Neural cell (in vitro differentiated cells): ENCODE measurements around the gene ZNF24.

ENCODE experiments used
- CTCF ChIP-seq: fragments of 450-650 bp; IDR thresholded peaks from 2 replicates; pipeline ENCODE4 v1.5.1; 2014; ENCODE audit warnings: antibody characterized with exemption, mild to moderate bottlenecking, moderate library complexity; ENCODE audit not compliant: poor library complexity, severe bottlenecking
- EP300 ChIP-seq: fragments of 450-650 bp; conservative IDR thresholded peaks from 2 replicates; pipeline ENCODE4 v1.6.1; 2014; ENCODE audit warnings: antibody characterized with exemption, mild to moderate bottlenecking, moderate library complexity; ENCODE audit not compliant: poor library complexity, severe bottlenecking
- EZH2 ChIP-seq: fragments of 200-600, 300-800 bp; shearing (Covaris generic), sonication (generic); IDR thresholded peaks from 2 replicates; pipeline ENCODE4 v1.6.1; 2014; ENCODE audit warnings: antibody characterized with exemption, low read length, borderline replicate concordance, mild to moderate bottlenecking; ENCODE audit not compliant: insufficient read depth, poor library complexity, severe bottlenecking
- POLR2AphosphoS5 ChIP-seq: IDR thresholded peaks from 2 replicates; pipeline ENCODE4 v1.6.1; 2012
- RAD21 ChIP-seq: fragments of 450-650 bp; conservative IDR thresholded peaks from 2 replicates; pipeline ENCODE4 v1.6.1; 2014; ENCODE audit warnings: antibody characterized with exemption, mild to moderate bottlenecking, moderate library complexity
- SMC3 ChIP-seq: fragments of 450-650 bp; conservative IDR thresholded peaks from 2 replicates; pipeline ENCODE4 v1.6.1; 2014; ENCODE audit warnings: antibody characterized with exemption, mild to moderate bottlenecking, moderate library complexity; ENCODE audit not compliant: poor library complexity

DNA sequence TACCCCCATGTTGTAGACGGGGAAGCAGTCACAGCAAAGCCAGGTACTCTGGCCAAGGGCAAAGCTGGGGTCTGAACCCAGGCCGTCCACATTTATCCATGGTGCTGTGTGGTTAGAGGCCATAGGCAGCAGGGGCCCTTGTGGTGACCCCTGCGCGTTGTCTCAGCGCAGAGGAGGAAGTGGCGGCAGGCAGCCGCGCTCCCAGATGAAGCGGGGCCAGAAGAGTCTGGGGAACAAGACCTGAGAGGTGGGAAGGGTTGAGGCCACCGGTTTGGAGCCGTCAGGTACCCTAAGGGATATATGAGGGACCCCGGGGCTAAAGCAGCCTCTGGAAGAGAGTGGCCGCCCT, 32.1 kb upstream of the ZNF24 start:
- TF ChIP-seq CTCF: no peak
- no peak for TF ChIP-seq POLR2AphosphoS5
- TF ChIP-seq EP300: no peak
- TF ChIP-seq EZH2: no peak
- no peak for TF ChIP-seq SMC3
- TF ChIP-seq RAD21: no peak
